HEK293 (cell line): ENCODE data around the gene LRRC8B.

Source experiments
- KLF8 ChIP-seq: fragments of 450-650 bp; formaldehyde crosslinking; IDR thresholded peaks from 2 replicates; pipeline ENCODE4 v1.5.1; 2016; ENCODE audit warnings: missing biosample characterization, missing genetic modification characterization
- SP2 ChIP-seq: fragments of 450-650 bp; formaldehyde crosslinking; IDR thresholded peaks from 2 replicates; pipeline ENCODE4 v1.5.1; 2016; ENCODE audit warnings: missing biosample characterization, missing genetic modification characterization
- ZNF114 ChIP-seq: fragments of 450-650 bp; formaldehyde crosslinking; IDR thresholded peaks from 2 replicates; pipeline ENCODE4 v1.5.0; 2017; ENCODE audit warnings: missing biosample characterization, missing genetic modification characterization
- ZNF132 ChIP-seq: fragments of 450-650 bp; formaldehyde crosslinking; IDR thresholded peaks from 2 replicates; pipeline ENCODE4 v1.5.1; 2017; ENCODE audit warnings: missing biosample characterization, missing genetic modification characterization, borderline replicate concordance
- ZNF23 ChIP-seq: fragments of 450-650 bp; formaldehyde crosslinking; IDR thresholded peaks from 2 replicates; pipeline ENCODE4 v1.5.1; 2016; ENCODE audit warnings: missing biosample characterization, missing genetic modification characterization, borderline replicate concordance
- ZNF501 ChIP-seq: fragments of 450-650 bp; formaldehyde crosslinking; IDR thresholded peaks from 2 replicates; pipeline ENCODE4 v1.5.1; 2016; ENCODE audit warnings: missing biosample characterization, missing genetic modification characterization
- ZNF639 ChIP-seq: fragments of 450-650 bp; formaldehyde crosslinking; IDR thresholded peaks from 2 replicates; pipeline ENCODE4 v1.5.1; 2016; ENCODE audit warnings: missing biosample characterization, missing genetic modification characterization
- ZNF704 ChIP-seq: fragments of 450-650 bp; formaldehyde crosslinking; IDR thresholded peaks from 2 replicates; pipeline ENCODE4 v1.5.1; 2016; ENCODE audit warnings: missing biosample characterization, missing genetic modification characterization
- ZNF843 ChIP-seq: fragments of 450-650 bp; formaldehyde crosslinking; IDR thresholded peaks from 2 replicates; pipeline ENCODE4 v1.5.1; 2016; ENCODE audit warnings: missing biosample characterization, missing genetic modification characterization
- TF ChIP-seq, protein P1 (sequence below): fragments of 450-650 bp; formaldehyde crosslinking; IDR thresholded peaks from 2 replicates; pipeline ENCODE4 v1.5.1; 2016; ENCODE audit warnings: missing biosample characterization, missing genetic modification characterization
- TF ChIP-seq, protein P2 (sequence below): fragments of 450-650 bp; formaldehyde crosslinking; IDR thresholded peaks from 2 replicates; pipeline ENCODE4 v1.5.1; 2016; ENCODE audit warnings: missing biosample characterization, missing genetic modification characterization
- TF ChIP-seq, protein P3 (sequence below): fragments of 450-650 bp; formaldehyde crosslinking; IDR thresholded peaks from 2 replicates; pipeline ENCODE4 v1.5.1; 2016; ENCODE audit warnings: missing biosample characterization, missing genetic modification characterization, borderline replicate concordance

DNA sequence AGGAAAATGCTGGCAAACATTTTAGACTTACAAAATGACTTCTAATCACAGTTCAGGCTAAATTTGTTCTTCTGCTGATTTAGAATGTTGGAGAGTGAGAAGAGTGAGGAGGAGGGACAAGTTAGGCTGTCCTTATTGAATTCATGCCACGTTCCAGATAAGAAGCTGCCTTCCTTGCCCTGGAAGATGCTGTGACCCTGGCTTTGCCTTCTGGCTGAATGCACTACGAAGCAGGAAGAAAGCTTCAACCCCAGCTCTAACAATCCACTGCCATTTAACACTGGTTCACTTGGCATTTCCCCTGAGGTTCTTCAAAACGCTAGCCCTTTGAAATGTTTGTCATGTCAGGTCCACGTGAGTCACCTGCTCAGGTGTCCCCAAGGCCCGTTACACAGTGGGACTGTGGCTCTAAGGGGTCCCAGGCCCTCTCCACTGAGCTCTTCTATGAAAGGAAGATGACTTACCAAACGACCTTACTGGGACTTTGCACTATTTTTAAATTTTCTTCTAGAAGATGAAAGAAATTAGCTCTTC, 78.3 kb downstream of the LRRC8B start:
- TF ChIP-seq ZNF132 (tag by site-specific recombination) (no peak), SP2 (tag by site-specific recombination) (no peak), ZNF704 (tag by site-specific recombination) (no peak), KLF8 (tag by site-specific recombination) (no peak), ZNF639 (tag by site-specific recombination) (no peak), ZNF843 (tag by site-specific recombination) (no peak), ZNF114 (tag by site-specific recombination) (no peak), ZNF501 (tag by site-specific recombination) (no peak), ZNF23 (tag by site-specific recombination) (no peak)
- TF ChIP-seq, protein P1, sequence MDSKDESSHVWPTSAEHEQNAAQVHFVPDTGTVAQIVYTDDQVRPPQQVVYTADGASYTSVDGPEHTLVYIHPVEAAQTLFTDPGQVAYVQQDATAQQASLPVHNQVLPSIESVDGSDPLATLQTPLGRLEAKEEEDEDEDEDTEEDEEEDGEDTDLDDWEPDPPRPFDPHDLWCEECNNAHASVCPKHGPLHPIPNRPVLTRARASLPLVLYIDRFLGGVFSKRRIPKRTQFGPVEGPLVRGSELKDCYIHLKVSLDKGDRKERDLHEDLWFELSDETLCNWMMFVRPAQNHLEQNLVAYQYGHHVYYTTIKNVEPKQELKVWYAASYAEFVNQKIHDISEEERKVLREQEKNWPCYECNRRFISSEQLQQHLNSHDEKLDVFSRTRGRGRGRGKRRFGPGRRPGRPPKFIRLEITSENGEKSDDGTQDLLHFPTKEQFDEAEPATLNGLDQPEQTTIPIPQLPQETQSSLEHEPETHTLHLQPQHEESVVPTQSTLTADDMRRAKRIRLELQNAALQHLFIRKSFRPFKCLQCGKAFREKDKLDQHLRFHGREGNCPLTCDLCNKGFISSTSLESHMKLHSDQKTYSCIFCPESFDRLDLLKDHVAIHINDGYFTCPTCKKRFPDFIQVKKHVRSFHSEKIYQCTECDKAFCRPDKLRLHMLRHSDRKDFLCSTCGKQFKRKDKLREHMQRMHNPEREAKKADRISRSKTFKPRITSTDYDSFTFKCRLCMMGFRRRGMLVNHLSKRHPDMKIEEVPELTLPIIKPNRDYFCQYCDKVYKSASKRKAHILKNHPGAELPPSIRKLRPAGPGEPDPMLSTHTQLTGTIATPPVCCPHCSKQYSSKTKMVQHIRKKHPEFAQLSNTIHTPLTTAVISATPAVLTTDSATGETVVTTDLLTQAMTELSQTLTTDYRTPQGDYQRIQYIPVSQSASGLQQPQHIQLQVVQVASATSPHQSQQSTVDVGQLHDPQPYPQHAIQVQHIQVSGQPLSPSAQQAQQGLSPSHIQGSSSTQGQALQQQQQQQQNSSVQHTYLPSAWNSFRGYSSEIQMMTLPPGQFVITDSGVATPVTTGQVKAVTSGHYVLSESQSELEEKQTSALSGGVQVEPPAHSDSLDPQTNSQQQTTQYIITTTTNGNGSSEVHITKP (tag by site-specific recombination), result no peak
- TF ChIP-seq, protein P2, sequence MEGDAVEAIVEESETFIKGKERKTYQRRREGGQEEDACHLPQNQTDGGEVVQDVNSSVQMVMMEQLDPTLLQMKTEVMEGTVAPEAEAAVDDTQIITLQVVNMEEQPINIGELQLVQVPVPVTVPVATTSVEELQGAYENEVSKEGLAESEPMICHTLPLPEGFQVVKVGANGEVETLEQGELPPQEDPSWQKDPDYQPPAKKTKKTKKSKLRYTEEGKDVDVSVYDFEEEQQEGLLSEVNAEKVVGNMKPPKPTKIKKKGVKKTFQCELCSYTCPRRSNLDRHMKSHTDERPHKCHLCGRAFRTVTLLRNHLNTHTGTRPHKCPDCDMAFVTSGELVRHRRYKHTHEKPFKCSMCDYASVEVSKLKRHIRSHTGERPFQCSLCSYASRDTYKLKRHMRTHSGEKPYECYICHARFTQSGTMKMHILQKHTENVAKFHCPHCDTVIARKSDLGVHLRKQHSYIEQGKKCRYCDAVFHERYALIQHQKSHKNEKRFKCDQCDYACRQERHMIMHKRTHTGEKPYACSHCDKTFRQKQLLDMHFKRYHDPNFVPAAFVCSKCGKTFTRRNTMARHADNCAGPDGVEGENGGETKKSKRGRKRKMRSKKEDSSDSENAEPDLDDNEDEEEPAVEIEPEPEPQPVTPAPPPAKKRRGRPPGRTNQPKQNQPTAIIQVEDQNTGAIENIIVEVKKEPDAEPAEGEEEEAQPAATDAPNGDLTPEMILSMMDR (tag by site-specific recombination), result no peak
- TF ChIP-seq, protein P3, sequence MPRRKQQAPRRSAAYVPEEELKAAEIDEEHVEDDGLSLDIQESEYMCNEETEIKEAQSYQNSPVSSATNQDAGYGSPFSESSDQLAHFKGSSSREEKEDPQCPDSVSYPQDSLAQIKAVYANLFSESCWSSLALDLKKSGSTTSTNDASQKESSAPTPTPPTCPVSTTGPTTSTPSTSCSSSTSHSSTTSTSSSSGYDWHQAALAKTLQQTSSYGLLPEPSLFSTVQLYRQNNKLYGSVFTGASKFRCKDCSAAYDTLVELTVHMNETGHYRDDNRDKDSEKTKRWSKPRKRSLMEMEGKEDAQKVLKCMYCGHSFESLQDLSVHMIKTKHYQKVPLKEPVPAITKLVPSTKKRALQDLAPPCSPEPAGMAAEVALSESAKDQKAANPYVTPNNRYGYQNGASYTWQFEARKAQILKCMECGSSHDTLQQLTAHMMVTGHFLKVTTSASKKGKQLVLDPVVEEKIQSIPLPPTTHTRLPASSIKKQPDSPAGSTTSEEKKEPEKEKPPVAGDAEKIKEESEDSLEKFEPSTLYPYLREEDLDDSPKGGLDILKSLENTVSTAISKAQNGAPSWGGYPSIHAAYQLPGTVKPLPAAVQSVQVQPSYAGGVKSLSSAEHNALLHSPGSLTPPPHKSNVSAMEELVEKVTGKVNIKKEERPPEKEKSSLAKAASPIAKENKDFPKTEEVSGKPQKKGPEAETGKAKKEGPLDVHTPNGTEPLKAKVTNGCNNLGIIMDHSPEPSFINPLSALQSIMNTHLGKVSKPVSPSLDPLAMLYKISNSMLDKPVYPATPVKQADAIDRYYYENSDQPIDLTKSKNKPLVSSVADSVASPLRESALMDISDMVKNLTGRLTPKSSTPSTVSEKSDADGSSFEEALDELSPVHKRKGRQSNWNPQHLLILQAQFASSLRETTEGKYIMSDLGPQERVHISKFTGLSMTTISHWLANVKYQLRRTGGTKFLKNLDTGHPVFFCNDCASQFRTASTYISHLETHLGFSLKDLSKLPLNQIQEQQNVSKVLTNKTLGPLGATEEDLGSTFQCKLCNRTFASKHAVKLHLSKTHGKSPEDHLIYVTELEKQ, result no peak
